Measurements from ENCODE around the gene CENPU. TPM values are rescaled to one million over a fixed set of nuclear protein-coding genes. Genes with fewer than 3 reads are reported as not detected.
"Not testable (repeated sequence)": the region's sequence is repeated elsewhere in the genome, so short reads cannot be mapped to it uniquely, and the experiment has no call there.

Gene CENPU, protein sequence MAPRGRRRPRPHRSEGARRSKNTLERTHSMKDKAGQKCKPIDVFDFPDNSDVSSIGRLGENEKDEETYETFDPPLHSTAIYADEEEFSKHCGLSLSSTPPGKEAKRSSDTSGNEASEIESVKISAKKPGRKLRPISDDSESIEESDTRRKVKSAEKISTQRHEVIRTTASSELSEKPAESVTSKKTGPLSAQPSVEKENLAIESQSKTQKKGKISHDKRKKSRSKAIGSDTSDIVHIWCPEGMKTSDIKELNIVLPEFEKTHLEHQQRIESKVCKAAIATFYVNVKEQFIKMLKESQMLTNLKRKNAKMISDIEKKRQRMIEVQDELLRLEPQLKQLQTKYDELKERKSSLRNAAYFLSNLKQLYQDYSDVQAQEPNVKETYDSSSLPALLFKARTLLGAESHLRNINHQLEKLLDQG
- total RNA-seq (2021): 25.5 and 47.7 TPM in 2 replicates
- percentile 91 among the genes with signal in this experiment for Bru-seq, nascent RNA
- percentile 76 among the genes with signal in this experiment for BruChase-seq, experiment 1, labeled RNA remaining after a 2-hour chase
- BruChase-seq, experiment 2, labeled RNA remaining after a 6-hour chase: percentile 75 among the genes with signal in this experiment
- long read RNA-seq, transcript CENPU-205 (12 exons, 1,549 nt): minor isoform, 16 of 88 reads
- long read RNA-seq, transcript CENPU-201 (13 exons, 1,998 nt): major isoform, 60 of 88 reads
- long read RNA-seq, partial matches to known transcripts: 6 of 88 reads
- long read RNA-seq, other reads (novel, unspliced or antisense): 6 of 88 reads

- peak within 1 kb of the TSS; percentile 95 for H3K4me3 ChIP-seq
- H3K79me2 ChIP-seq (ENCODE audit: low read depth): peaks cover 37% of the 10 kb centered on the region
- no peaks in the 10 kb centered on the region for H3K27me3 ChIP-seq (ENCODE audit: insufficient read depth, low read depth)
- no peaks in the 10 kb centered on the region for H3K9me3 ChIP-seq (ENCODE audit: insufficient read depth, low read depth)
- TF ChIP-seq EZH2 (IDR thresholded peaks at IDR 0.05; ENCODE audit: low read depth): no peak
- TF ChIP-seq, protein P1, sequence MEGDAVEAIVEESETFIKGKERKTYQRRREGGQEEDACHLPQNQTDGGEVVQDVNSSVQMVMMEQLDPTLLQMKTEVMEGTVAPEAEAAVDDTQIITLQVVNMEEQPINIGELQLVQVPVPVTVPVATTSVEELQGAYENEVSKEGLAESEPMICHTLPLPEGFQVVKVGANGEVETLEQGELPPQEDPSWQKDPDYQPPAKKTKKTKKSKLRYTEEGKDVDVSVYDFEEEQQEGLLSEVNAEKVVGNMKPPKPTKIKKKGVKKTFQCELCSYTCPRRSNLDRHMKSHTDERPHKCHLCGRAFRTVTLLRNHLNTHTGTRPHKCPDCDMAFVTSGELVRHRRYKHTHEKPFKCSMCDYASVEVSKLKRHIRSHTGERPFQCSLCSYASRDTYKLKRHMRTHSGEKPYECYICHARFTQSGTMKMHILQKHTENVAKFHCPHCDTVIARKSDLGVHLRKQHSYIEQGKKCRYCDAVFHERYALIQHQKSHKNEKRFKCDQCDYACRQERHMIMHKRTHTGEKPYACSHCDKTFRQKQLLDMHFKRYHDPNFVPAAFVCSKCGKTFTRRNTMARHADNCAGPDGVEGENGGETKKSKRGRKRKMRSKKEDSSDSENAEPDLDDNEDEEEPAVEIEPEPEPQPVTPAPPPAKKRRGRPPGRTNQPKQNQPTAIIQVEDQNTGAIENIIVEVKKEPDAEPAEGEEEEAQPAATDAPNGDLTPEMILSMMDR (conservative IDR thresholded peaks at IDR 0.05): no peak
- H3K36me3 ChIP-seq (ENCODE audit: low read depth): no peaks in the 10 kb centered on the region
- peaks cover 19% of the 10 kb centered on the region for H3K4me1 ChIP-seq (replicated peaks; ENCODE audit: insufficient read depth)
- POLR2A ChIA-PET (ENCODE audit: unreplicated experiment): interaction anchor here (0.5 to 1.1 kb wide), 5 partner anchors 12 to 470 kb away, joined by 3 to 6 read pairs (median 5); no protein-coding TSS in a partner anchor
- H3K27ac ChIP-seq: peak within 1 kb of the TSS; percentile 73
- intact Hi-C loops (cut with micrococcal nuclease; ENCODE audit: unreplicated experiment): loop anchor here (1.0 to 5.0 kb wide), 6 partner anchors 12 to 469 kb away; partner anchors contain the start of genes CASP3, IRF2 and PRIMPOL
- H3F3A ChIP-seq (ENCODE audit: insufficient read depth, low read depth): no peaks in the 10 kb centered on the region; the same call in 1 of the 2 replicates
- no TSS peak for BruUV-seq (replicated peaks)
- DNase-seq: peak; percentile 90 to 98
- H3K9me2 ChIP-seq (ENCODE audit: insufficient read depth): no peaks in the 10 kb centered on the region
- H3K4me2 ChIP-seq: peak within 1 kb of the TSS; percentile 99
- H2AFZ ChIP-seq: peak within 1 kb of the TSS; percentile 95
- CTCF ChIA-PET: interaction anchor here (0.7 to 2.1 kb wide), 3 partner anchors 12 to 470 kb away, joined by 3 to 7 read pairs (median 4); no protein-coding TSS in a partner anchor
- H4K20me1 ChIP-seq (ENCODE audit: insufficient read depth): no peaks in the 10 kb centered on the region
These were observed at the start of gene CENPU for GRCh38 chr4:184733654-184734524. TSS of gene CENPU (minus strand) at chr4:184734096. CDS start at chr4:184734062, 34 bp downstream.

- Histone ChIP-seq H3K4me1 (replicated peaks; ENCODE audit: insufficient read depth) (no peaks in the 10 kb centered on the region), H3K4me3 (no peak overlapping the region), H3K79me2 (ENCODE audit: low read depth) (no peaks in the 10 kb centered on the region), H4K20me1 (ENCODE audit: insufficient read depth) (no peaks in the 10 kb centered on the region), H3K27me3 (ENCODE audit: insufficient read depth, low read depth) (no peaks in the 10 kb centered on the region), H3F3A (ENCODE audit: insufficient read depth, low read depth) (no peaks in the 10 kb centered on the region), H3K36me3 (ENCODE audit: low read depth) (no peaks in the 10 kb centered on the region), H3K27ac (no peak overlapping the region), H2AFZ (no peak overlapping the region), H3K9me3 (ENCODE audit: insufficient read depth, low read depth) (no peaks in the 10 kb centered on the region), H3K9me2 (ENCODE audit: insufficient read depth) (no peaks in the 10 kb centered on the region), H3K4me2 (no peak overlapping the region)
- intact Hi-C loops (cut with micrococcal nuclease; ENCODE audit: unreplicated experiment): no loop called here
- no peak for DNase-seq
- POLR2A ChIA-PET (ENCODE audit: unreplicated experiment): no interaction called here
- CTCF ChIA-PET: no interaction called here
- no TSS peak for BruUV-seq (replicated peaks)
- TF ChIP-seq, protein P1 (conservative IDR thresholded peaks at IDR 0.05): no peak
- TF ChIP-seq EZH2 (IDR thresholded peaks at IDR 0.05; ENCODE audit: low read depth): no peak
These were observed 49.0 kb upstream of the CENPU start for GRCh38 chr4:184782731-184783373.

GRCh38 chr4:184779160-184779559 lies 45.3 kb upstream of the CENPU start:
- BruUV-seq (replicated peaks); CTCF ChIA-PET: not testable (repeated sequence)

More at GRCh38 chr4:184779160-184779559, 45.3 kb upstream of the CENPU start:
- H3K27me3 ChIP-seq (ENCODE audit: insufficient read depth, low read depth); intact Hi-C loops (cut with micrococcal nuclease; ENCODE audit: unreplicated experiment); H2AFZ ChIP-seq; H3K4me2 ChIP-seq; DNase-seq; H3K79me2 ChIP-seq (ENCODE audit: low read depth); POLR2A ChIA-PET (ENCODE audit: unreplicated experiment); H3K4me1 ChIP-seq (replicated peaks; ENCODE audit: insufficient read depth); H3K27ac ChIP-seq; H3K9me2 ChIP-seq (ENCODE audit: insufficient read depth); H4K20me1 ChIP-seq (ENCODE audit: insufficient read depth); H3K9me3 ChIP-seq (ENCODE audit: insufficient read depth, low read depth); H3K4me3 ChIP-seq; H3F3A ChIP-seq (ENCODE audit: insufficient read depth, low read depth); H3K36me3 ChIP-seq (ENCODE audit: low read depth): not testable (repeated sequence)
